Activated T-cell treated with anti-CD3 and anti-CD28 coated beads for 1 hour (primary cell): Measurements from ENCODE around the gene PTH2R.
"Not testable (repeated sequence)": the region's sequence is repeated elsewhere in the genome, so short reads cannot be mapped to it uniquely, and the experiment has no call there.

Experiments used
- DNase-seq: peaks from one replicate; pipeline ENCODE4 v3.0.0-alpha.2; 2020; ENCODE audit warnings: low read depth

Gene PTH2R

DNA sequence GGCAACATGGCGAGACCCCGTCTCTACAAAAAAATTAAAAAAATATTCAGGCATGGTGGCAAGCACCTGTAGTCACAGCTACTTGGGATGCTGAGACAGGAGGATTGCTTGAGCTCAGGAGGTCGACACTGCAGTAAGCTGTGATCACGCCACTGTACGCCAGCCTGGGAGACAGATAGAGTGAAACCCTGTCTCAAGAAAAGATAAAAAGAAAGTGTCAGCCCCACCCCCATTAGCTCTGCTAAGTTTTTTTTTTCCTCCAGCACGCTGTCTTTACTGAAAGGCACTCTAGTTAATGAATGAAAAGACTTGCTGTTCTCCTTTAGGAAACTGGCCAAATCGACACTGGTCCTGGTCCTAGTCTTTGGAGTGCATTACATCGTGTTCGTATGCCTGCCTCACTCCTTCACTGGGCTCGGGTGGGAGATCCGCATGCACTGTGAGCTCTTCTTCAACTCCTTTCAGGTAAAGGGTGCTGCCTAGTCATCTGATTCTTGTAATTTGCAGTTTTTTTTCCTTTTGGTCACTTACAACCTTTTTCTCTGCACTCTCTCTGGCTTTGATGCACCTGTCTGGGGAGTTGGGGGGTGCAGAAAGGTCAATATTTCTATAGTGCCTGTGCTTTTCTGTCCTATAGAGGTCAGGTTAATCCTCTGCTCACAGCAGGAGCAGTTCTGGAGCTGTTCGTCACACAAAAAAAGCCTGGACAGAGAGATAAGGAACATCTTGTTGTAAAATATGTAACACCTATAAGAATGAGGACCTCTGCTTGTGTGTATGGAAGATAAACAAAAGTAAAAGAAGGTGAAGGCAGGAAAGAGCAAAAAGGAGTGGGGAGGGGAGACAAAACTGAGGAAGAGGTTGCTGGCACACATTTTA, 82.3 kb downstream of the PTH2R start:
- DNase-seq: no peak

DNA sequence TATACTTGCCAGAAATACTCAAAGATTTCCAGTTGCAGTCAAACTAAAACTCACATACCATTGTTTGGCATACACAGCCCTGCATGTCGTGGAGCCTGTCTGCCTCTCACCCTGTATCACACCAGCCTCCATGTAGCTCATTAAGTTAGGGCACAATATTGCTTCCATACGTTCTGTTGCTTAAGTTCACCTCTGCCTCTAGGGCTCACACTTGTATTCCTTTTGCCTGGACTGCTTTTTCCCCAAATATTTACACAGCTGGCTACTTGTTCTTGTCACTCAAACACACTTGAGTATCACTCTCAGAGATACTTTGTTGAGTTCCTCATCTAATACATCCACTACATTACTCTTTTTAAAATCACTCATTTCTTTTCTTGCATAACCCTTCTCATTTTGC, 83.1 kb downstream of the PTH2R start:
- no peak for DNase-seq

GRCh38 chr2:208490492-208490891, 83.9 kb downstream of the PTH2R start:
- no peak for DNase-seq

GRCh38 chr2:208491641-208492040, 85.0 kb downstream of the PTH2R start:
- DNase-seq: no peak

DNA sequence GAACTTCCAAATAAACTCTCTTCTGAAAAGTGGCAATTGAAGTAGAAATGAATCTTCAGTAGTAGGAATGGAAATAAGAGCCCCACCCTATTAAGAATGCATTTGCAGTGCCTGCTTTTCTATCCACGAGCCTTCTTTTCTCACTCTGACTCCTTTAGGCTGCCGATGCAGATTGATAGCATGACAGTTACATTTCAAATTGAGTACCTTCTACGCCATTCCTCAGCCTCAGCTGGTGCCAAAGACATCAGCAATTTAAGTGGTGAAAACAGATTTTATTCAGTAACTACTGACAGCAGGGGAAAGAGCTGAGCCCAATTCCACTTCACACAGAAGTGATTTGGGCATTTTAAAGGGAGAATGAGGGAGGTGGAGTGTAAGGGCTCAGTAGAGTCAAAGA, 85.5 kb downstream of the PTH2R start:
- no peak for DNase-seq

DNA sequence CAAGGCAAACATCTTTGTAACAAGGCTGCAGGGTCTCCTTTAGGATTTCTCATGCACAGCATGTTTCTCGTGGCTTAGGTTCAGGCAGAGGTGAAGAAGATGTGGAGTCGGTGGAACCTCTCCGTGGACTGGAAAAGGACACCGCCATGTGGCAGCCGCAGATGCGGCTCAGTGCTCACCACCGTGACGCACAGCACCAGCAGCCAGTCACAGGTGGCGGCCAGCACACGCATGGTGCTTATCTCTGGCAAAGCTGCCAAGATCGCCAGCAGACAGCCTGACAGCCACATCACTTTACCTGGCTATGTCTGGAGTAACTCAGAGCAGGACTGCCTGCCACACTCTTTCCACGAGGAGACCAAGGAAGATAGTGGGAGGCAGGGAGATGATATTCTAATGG, 86.6 kb downstream of the PTH2R start:
- no peak for DNase-seq

DNA sequence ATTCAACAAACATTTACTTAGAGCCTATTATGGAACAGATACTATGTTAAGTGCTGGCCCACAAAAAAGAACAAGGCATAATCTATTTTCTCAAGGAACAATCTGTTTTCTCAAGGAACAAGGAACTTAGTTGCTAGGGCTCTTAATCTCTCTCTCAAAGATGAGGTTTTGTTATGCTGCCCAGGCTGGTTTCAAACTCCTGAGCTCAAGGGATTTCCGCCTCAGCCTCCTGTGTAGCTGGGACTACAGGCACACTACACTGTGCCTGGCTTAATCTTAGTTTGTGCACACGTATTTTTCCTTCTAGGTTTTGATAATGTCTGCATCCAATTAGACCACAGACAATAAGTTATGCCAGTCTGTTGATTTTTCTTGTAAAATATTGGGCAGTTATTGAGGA, 89.5 kb downstream of the PTH2R start:
- DNase-seq: no peak

- DNase-seq: no peak
These were observed 94.6 kb downstream of the PTH2R start for GRCh38 chr2:208501206-208501605.

- DNase-seq: no peak
These were observed 95.7 kb downstream of the PTH2R start for GRCh38 chr2:208502288-208502687.

DNA sequence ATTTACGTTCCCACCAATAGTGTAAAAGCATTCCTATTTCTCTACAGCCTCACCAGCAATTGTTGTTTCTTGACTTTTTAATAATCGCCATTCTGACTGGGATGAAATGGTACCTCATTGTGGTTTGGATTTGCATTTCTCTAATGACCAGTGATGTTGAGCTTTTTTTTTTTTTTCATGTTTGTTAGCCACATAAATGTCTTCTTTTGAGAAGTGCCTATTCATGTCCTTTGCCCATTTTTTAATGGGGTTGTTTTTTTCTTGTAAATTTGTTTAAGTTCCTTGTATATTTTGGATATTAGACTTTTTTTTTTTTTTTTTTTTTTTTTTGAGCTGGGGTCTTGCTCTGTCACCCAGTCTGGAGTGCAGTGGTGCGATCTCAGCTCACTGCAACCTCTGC, 98.8 kb downstream of the PTH2R start:
- not testable (repeated sequence) for DNase-seq

GRCh38 chr2:208509586-208509985, 103.0 kb downstream of the PTH2R start:
- DNase-seq: no peak

- DNase-seq: no peak
These were observed 104.4 kb downstream of the PTH2R start for GRCh38 chr2:208511016-208511415.

GRCh38 chr2:208511573-208511972, 105.0 kb downstream of the PTH2R start:
- no peak for DNase-seq

GRCh38 chr2:208515099-208515498, 108.5 kb downstream of the PTH2R start:
- no peak for DNase-seq

DNA sequence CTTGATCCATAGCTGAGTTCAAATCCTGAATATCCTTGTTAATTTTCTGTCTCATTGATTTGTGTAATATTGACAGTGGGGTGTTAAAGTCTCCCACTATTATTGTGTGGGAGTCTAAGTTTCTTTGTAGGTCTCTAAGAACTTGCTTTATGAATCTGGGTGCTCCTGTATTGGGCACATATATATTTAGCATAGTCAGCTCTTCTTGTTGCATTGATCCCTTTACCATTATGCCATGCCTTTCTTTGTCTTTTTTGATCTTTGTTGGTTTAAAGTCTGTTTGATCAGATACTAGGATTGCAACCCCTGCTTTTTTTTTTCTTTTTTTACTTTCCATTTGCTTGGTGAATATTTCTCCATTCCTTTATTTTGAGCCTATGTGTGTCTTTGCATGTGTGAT, 116.5 kb downstream of the PTH2R start:
- DNase-seq: not testable (repeated sequence)

GRCh38 chr2:208525165-208525564, 118.6 kb downstream of the PTH2R start:
- DNase-seq: not testable (repeated sequence)

- no peak for DNase-seq
These were observed 123.2 kb downstream of the PTH2R start for GRCh38 chr2:208529796-208530195.

DNA sequence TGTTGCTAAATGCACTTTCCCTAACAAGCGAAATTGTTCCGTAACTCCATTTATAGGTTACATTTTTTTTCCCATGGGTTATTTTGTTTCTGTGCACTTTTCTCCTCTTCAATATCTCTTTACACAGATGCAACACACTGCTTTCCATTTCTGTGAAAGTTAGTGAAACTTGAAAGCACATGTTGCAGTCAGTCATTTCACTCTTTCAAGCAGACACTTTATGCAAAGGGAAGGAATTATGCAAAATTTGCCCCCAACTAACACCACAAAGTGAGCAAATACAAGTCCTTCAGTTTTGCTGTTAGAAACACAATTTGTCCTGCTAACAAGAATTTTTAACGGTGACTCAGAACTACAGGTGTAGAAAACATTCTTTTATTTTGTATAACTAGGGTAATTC, 124.8 kb downstream of the PTH2R start:
- DNase-seq: no peak

DNA sequence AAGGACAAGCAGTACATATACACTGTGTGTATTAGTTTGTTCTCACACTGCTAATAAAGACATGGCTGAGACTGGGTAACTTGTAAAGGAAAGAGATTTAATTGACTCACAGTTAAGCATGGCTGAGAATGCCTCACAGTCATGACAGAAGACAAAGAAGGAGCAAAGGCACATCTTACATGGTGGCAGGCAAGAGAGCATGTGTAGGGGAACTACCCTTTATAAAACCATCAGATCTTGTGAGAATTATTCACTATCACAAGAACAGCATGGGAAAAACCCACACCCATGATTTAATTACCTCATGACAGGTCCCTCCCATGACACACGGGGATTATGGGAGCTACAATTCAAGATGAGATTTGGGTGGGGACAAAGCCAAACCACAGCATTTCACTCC, 129.0 kb downstream of the PTH2R start:
- DNase-seq: not testable (repeated sequence)

GRCh38 chr2:208541461-208541988, 134.9 kb downstream of the PTH2R start:
- no peak for DNase-seq

DNA sequence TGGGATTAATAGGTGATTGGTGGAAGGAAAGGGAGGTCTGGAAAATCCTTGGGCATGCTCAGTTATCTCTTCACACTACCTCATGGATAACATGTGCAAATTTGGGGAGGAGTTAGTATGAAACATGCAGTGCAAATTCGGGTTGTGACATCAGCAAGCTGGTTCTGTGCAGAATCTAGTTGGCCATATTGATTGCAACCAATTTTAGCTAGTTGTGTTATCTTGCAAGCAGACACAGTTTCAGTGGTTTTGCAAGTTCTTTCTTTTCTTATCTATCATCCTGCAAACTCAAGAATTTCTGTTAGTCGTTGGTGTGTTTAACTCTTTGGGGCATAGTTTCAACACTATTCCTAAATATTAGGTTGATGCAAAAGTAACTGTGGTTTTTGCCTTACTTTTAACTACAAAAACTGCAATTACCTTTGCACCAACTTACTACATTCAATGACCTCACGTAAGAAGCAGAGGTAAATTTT, 135.4 kb downstream of the PTH2R start:
- DNase-seq: no peak

GRCh38 chr2:208542465-208543041, 136.0 kb downstream of the PTH2R start:
- DNase-seq: no peak
